ENCODE data around the gene ACOX2. TPM values are rescaled to one million over a fixed set of nuclear protein-coding genes. Genes with fewer than 3 reads are reported as not detected.
A peak's percentile ranks its signal among the peaks of the same experiment; 100 is the strongest.

ACOX2 gene
- total RNA-seq, 2 experiments from 2014 or later, result not detected

DNA sequence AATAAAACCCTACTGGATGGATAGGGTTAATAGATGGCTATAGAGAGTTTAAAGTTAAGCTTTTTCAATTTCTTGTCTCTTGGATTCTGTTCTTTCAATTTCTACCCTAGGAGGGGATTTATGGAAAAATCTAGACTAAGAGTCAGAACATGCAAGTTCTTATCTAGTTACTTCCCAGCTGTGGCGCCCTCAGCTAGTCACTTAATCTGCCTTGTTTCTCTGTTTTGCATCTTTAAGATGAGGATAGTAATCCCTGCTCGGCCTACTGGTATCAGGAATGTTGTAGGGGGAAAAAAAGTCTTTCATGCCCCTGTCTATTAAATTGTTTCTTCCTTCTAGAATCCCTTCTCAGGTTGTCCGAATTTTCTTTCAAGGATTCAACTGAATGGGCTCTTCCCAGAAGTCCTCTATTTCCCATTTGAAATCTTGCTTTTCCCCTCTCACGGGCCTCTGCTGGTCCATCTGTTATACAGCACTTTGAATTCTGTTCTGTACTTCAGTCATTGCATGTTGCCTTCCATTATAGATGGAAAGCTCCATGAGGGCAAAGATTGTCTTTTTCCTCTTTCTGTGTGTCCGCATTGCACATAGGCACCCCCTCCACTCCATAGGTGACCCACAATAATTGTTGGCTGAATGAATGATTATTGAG, 40.7 kb downstream of the ACOX2 start:
- TF ChIP-seq, protein P1, sequence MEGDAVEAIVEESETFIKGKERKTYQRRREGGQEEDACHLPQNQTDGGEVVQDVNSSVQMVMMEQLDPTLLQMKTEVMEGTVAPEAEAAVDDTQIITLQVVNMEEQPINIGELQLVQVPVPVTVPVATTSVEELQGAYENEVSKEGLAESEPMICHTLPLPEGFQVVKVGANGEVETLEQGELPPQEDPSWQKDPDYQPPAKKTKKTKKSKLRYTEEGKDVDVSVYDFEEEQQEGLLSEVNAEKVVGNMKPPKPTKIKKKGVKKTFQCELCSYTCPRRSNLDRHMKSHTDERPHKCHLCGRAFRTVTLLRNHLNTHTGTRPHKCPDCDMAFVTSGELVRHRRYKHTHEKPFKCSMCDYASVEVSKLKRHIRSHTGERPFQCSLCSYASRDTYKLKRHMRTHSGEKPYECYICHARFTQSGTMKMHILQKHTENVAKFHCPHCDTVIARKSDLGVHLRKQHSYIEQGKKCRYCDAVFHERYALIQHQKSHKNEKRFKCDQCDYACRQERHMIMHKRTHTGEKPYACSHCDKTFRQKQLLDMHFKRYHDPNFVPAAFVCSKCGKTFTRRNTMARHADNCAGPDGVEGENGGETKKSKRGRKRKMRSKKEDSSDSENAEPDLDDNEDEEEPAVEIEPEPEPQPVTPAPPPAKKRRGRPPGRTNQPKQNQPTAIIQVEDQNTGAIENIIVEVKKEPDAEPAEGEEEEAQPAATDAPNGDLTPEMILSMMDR (conservative IDR thresholded peaks at IDR 0.05; ENCODE audit: low read length), result no peak
- no peak for TF ChIP-seq EZH2phosphoT487 (IDR thresholded peaks at IDR 0.05; ENCODE audit: borderline replicate concordance, low read depth, low read length)
- DNase-seq (ENCODE audit: low spot score), result no peak
- CTCF ChIA-PET (ENCODE audit: unreplicated experiment), result no interaction called here
- no peaks in the 10 kb centered on the region for H3K9me3 ChIP-seq (ENCODE audit: low read length)
- POLR2A ChIA-PET, result no interaction called here
- peaks cover 22% of the 10 kb centered on the region for H3K36me3 ChIP-seq (ENCODE audit: insufficient read depth, low read length)
- no peaks in the 10 kb centered on the region for H3K9me2 ChIP-seq (ENCODE audit: insufficient read depth, low read length)
- peak overlapping the region; percentile 89 for H3K4me2 ChIP-seq (ENCODE audit: low read length)
- peaks cover 37% of the 10 kb centered on the region for H4K20me1 ChIP-seq (ENCODE audit: insufficient read depth, low read length)
- no TSS peak for BruUV-seq (replicated peaks)
- peak overlapping the region; percentile 54 for H3K27ac ChIP-seq (ENCODE audit: low read depth, low read length, poor library complexity, severe bottlenecking)
- H3K4me1 ChIP-seq (ENCODE audit: insufficient read depth, low read length, poor library complexity, severe bottlenecking), result peaks cover 58% of the 10 kb centered on the region
- intact Hi-C loops (cut with micrococcal nuclease; ENCODE audit: unreplicated experiment), result no loop called here
- peak overlapping the region; percentile 52 for H3K4me3 ChIP-seq (ENCODE audit: low read depth, low read length, poor library complexity, severe bottlenecking)
- H3K79me2 ChIP-seq (ENCODE audit: insufficient read depth, low read depth, low read length), result peaks cover 80% of the 10 kb centered on the region
- no peak overlapping the region for H2AFZ ChIP-seq (ENCODE audit: low read length)

DNA sequence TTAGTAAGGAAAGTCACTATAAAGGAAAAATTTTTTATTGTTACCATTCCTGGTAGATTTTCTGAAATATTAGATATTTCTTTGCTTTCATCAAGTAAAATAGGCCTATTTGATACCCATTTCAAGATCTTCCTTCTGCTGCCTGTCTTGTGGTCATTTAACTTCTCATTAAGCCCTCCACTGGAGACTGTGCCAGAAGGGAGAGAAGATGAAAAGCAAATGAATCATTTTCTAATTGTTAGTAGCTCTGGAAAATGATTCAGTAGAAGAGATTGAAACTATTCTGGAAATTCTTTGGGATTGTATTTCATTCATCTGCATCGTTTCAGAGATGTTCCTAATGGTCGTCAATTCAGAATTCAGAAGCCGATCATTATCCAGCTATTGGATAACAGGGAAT, 41.9 kb downstream of the ACOX2 start:
- no peak overlapping the region for H3K27ac ChIP-seq (ENCODE audit: low read depth, low read length, poor library complexity, severe bottlenecking)
- peaks cover 37% of the 10 kb centered on the region for H4K20me1 ChIP-seq (ENCODE audit: insufficient read depth, low read length)
- peak overlapping the region; percentile 77 for H3K4me3 ChIP-seq (ENCODE audit: low read depth, low read length, poor library complexity, severe bottlenecking)
- H3K79me2 ChIP-seq (ENCODE audit: insufficient read depth, low read depth, low read length), result peaks cover 76% of the 10 kb centered on the region
- TF ChIP-seq EZH2phosphoT487 (IDR thresholded peaks at IDR 0.05; ENCODE audit: borderline replicate concordance, low read depth, low read length), result no peak
- TF ChIP-seq, protein P1 (conservative IDR thresholded peaks at IDR 0.05; ENCODE audit: low read length), result 0 out of 2 replicates have a peak, but pooled peaks have one; percentile 15
- ChIA-PET POLR2A (interaction anchor here (0.6 to 1.6 kb wide), 5 partner anchors 9 to 160 kb away, joined by 3 to 6 read pairs (median 3); no protein-coding TSS in a partner anchor), CTCF (ENCODE audit: unreplicated experiment) (no interaction called here)
- no peak overlapping the region for H2AFZ ChIP-seq (ENCODE audit: low read length)
- intact Hi-C loops (cut with micrococcal nuclease; ENCODE audit: unreplicated experiment), result no loop called here
- peaks cover 65% of the 10 kb centered on the region for H3K4me1 ChIP-seq (ENCODE audit: insufficient read depth, low read length, poor library complexity, severe bottlenecking)
- peak overlapping the region; percentile 89 for H3K4me2 ChIP-seq (ENCODE audit: low read length)
- H3K9me2 ChIP-seq (ENCODE audit: insufficient read depth, low read length), result no peaks in the 10 kb centered on the region
- DNase-seq (ENCODE audit: low spot score), result no peak
- H3K36me3 ChIP-seq (ENCODE audit: insufficient read depth, low read length), result peaks cover 10% of the 10 kb centered on the region
- H3K9me3 ChIP-seq (ENCODE audit: low read length), result no peaks in the 10 kb centered on the region
- no TSS peak for BruUV-seq (replicated peaks)

DNA sequence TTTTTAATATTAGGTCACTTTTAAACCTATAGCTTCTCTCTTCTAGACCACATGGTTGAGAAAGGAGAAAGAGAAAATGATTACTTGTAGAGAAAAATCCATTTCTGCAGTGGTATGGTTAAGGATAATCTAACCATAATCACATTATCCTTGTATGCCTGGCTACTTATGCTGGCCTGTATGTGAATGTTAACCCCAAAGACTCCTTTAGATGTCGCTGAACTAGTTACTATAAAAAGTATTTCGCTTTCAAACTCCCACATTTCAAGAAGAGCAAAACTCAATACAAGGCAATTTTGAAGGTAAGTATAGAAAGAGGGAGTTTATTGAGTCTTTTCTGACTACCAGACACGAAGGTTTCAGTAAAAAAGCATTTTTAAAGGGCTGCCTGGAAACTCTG, 42.9 kb downstream of the ACOX2 start:
- TSS peak; percentile 60 for BruUV-seq (replicated peaks)
- no peak for DNase-seq (ENCODE audit: low spot score)
- Histone ChIP-seq H3K9me3 (ENCODE audit: low read length) (no peaks in the 10 kb centered on the region), H3K27ac (ENCODE audit: low read depth, low read length, poor library complexity, severe bottlenecking) (no peak overlapping the region), H3K4me2 (ENCODE audit: low read length) (peak overlapping the region; percentile 89), H4K20me1 (ENCODE audit: insufficient read depth, low read length) (peaks cover 37% of the 10 kb centered on the region), H3K9me2 (ENCODE audit: insufficient read depth, low read length) (no peaks in the 10 kb centered on the region), H2AFZ (ENCODE audit: low read length) (no peak overlapping the region), H3K4me3 (ENCODE audit: low read depth, low read length, poor library complexity, severe bottlenecking) (peak overlapping the region; percentile 77), H3K36me3 (ENCODE audit: insufficient read depth, low read length) (peaks cover 2% of the 10 kb centered on the region), H3K4me1 (ENCODE audit: insufficient read depth, low read length, poor library complexity, severe bottlenecking) (peaks cover 65% of the 10 kb centered on the region), H3K79me2 (ENCODE audit: insufficient read depth, low read depth, low read length) (peaks cover 67% of the 10 kb centered on the region)
- intact Hi-C loops (cut with micrococcal nuclease; ENCODE audit: unreplicated experiment), result loop anchor here (5.0 kb wide), 1 partner anchor 62 kb away; the partner anchor contains the start of gene PDHB
- TF ChIP-seq, protein P1 (conservative IDR thresholded peaks at IDR 0.05; ENCODE audit: low read length), result peak; percentile 50
- TF ChIP-seq EZH2phosphoT487 (IDR thresholded peaks at IDR 0.05; ENCODE audit: borderline replicate concordance, low read depth, low read length), result no peak
- ChIA-PET CTCF (ENCODE audit: unreplicated experiment) (interaction anchor here (0.8 to 0.9 kb wide), 2 partner anchors 11 to 92 kb away, joined by 3 read pairs; no protein-coding TSS in a partner anchor), POLR2A (interaction anchor here (1.2 to 2.2 kb wide), 4 partner anchors 19 to 187 kb away, joined by 3 to 8 read pairs (median 5); partner anchors contain the start of genes HTD2 and RPP14)
